Hindlimb muscle (tissue), 1 donor: ENCODE results near the gene TMEM61. TPM values are rescaled to one million over a fixed set of nuclear protein-coding genes. Genes with fewer than 3 reads are reported as not detected.

Experiments
- DNase-seq: peaks from one replicate; pipeline ENCODE4 v3.0.0-alpha.2; 2013
- polyA plus RNA-seq: library from polyadenylated mRNA; unstranded; fragments of 120-200 nt; gene quantifications from one replicate; pipeline ENCODE4 v1.2.1, GENCODE V29; 2013; ENCODE audit not compliant: insufficient read length

TMEM61 gene
- polyA plus RNA-seq, 1 donor, result not detected

GRCh38 chr1:55040083-55040932, 59.9 kb downstream of the TMEM61 start:
- DNase-seq, result no peak

GRCh38 chr1:55040933-55041494, 60.6 kb downstream of the TMEM61 start:
- no peak for DNase-seq

GRCh38 chr1:55041613-55042012, 61.2 kb downstream of the TMEM61 start:
- no peak for DNase-seq

Other genes with a start within 250 kb of the TMEM61 start
- gene PARS2, start 216.1 kb upstream of the TMEM61 start, polyA plus RNA-seq, result 4.5 TPM
- gene TTC22, start 179.3 kb upstream of the TMEM61 start, polyA plus RNA-seq, result 0.17 TPM
- 17.8 TPM for gene DHCR24, start 93.4 kb upstream of the TMEM61 start, polyA plus RNA-seq
- gene BSND, start 18.3 kb downstream of the TMEM61 start, polyA plus RNA-seq, result 0.08 TPM
- gene PCSK9, start 58.9 kb downstream of the TMEM61 start, polyA plus RNA-seq, result 9.1 TPM
- 45.8 TPM for gene USP24, start 234.7 kb downstream of the TMEM61 start, polyA plus RNA-seq